Esophagus (tissue), 2 donors: ENCODE data around the gene TRAT1. TPM values are rescaled to one million over a fixed set of nuclear protein-coding genes. Genes with fewer than 3 reads are reported as not detected.

Source experiments
- H3K27ac ChIP-seq, 2 donors: one replicate each; pipeline ENCODE4 v1.5.1; 2013; ENCODE audit warnings: low read depth in 2 of 2, mild to moderate bottlenecking in 2 of 2, inconsistent platforms in 1 of 2, low read length in 1 of 2, moderate library complexity in 1 of 2
- H3K27me3 ChIP-seq, 2 donors: one replicate each; pipeline ENCODE4 v1.6.1; 2013; ENCODE audit warnings: low read length in 2 of 2, control low read depth in 1 of 2, mild to moderate bottlenecking in 1 of 2; ENCODE audit not compliant: insufficient read depth in 2 of 2, control insufficient read depth in 1 of 2
- H3K36me3 ChIP-seq, 2 donors: one replicate each; pipeline ENCODE4 v1.6.1; 2013; ENCODE audit warnings: low read length in 1 of 2; ENCODE audit not compliant: control insufficient read depth in 2 of 2, insufficient read depth in 2 of 2
- H3K4me1 ChIP-seq, 2 donors: one replicate each; pipeline ENCODE4 v1.6.1; 2013; ENCODE audit warnings: low read length in 1 of 2; ENCODE audit not compliant: control insufficient read depth in 2 of 2, insufficient read depth in 2 of 2
- H3K4me3 ChIP-seq, 2 donors: one replicate each; pipeline ENCODE4 v1.5.1; 2013; ENCODE audit warnings: low read length in 2 of 2, mild to moderate bottlenecking in 2 of 2, low read depth in 1 of 2, moderate library complexity in 1 of 2
- H3K9me3 ChIP-seq, 2 donors: one replicate each; pipeline ENCODE4 v1.6.1; 2013; ENCODE audit warnings: mild to moderate bottlenecking in 2 of 2, low read depth in 1 of 2, low read length in 1 of 2, moderate library complexity in 1 of 2; ENCODE audit not compliant: control insufficient read depth in 2 of 2, insufficient read depth in 1 of 2
- WGBS, 2 donors: extraction: QIAGEN DNeasy Blood & Tissue Kit; methylation state at CpG; one replicate each; pipeline ENCODE4 v1.1.7; 2013; 5-methylcytosine and 5-hydroxymethylcytosine counted together
- polyA plus RNA-seq, 2 donors: library from polyadenylated mRNA; stranded (reverse); fragments of 200-250 nt; gene quantifications; one replicate each; pipeline ENCODE4 v1.2.3, GENCODE V29; 2013
- donor health status: healthy with polysubstance abuse.
- donor health status: Bipolar disorder and iron deficiency.

Gene TRAT1
- polyA plus RNA-seq, 2 donors, result 0.13 to 0.20 TPM

DNA sequence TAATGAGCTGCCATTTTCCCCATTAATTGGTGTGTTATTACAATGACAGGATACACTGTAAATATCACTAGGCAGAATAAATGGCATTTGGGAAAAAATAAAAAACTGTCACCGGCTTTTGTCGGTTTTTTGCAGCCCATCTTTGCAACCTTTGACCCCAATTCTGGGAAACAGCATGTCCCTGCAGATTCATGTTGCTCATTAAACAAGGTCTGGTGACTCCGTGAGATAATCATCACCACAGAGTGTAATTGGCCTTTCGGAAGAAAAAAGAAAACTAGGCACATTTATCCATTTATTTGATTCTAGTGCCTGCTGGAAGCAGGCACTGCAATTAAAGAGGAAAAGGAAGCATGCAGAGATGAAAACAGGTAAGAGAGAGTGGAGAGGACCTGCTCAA is 64.5 kb downstream of the TRAT1 start:
- Histone ChIP-seq H3K27ac (no peak overlapping the region), H3K4me1 (no peaks in the 10 kb centered on the region), H3K4me3 (no peak overlapping the region), H3K9me3 (no peaks in the 10 kb centered on the region), H3K36me3 (no peaks in the 10 kb centered on the region), H3K27me3 (no peaks in the 10 kb centered on the region)
- WGBS, 2 donors, result 70 to 90% methylated on average over 4 of the region's 4 CpGs

- H3K27ac ChIP-seq, result no peak overlapping the region
- no peaks in the 10 kb centered on the region for H3K27me3 ChIP-seq
- 76 to 89% methylated on average over 2 of the region's 2 CpGs for WGBS, 2 donors
- H3K4me3 ChIP-seq, result no peak overlapping the region
- no peaks in the 10 kb centered on the region for H3K36me3 ChIP-seq
- H3K4me1 ChIP-seq, result no peaks in the 10 kb centered on the region
- H3K9me3 ChIP-seq, result no peaks in the 10 kb centered on the region
Measured at GRCh38 chr3:108887777-108888176, 65.2 kb downstream of the TRAT1 start.

DNA sequence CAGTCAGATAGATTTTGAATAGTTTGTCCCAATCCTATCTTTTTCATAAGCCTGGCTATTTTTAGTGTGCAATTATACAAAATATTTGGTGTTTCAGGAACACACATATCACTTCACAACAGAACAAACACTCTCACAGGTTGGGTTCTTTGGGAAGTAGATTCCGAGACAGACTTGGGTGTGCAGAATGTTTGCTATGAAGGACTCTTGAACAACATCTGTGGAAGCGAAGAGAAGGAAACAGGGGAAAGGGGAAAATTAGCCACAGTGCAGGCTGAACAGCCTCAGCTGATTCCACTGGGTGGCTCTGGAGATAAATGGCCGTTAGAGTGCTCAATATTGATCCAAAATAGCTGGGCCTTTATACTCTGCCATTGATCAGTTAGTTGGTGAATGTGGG is 69.2 kb downstream of the TRAT1 start:
- WGBS, 2 donors, result 74 to 75% methylated on average over 3 of the region's 3 CpGs

GRCh38 chr3:108894981-108895380 is 72.4 kb downstream of the TRAT1 start:
- Histone ChIP-seq H3K36me3 (no peaks in the 10 kb centered on the region), H3K4me1 (no peaks in the 10 kb centered on the region), H3K27ac (no peak overlapping the region), H3K4me3 (no peak overlapping the region), H3K27me3 (no peaks in the 10 kb centered on the region), H3K9me3 (no peaks in the 10 kb centered on the region)
- 82 to 85% methylated on average over 5 of the region's 5 CpGs for WGBS, 2 donors

More for the DNA sequence above, 69.2 kb downstream of the TRAT1 start:
- no peak overlapping the region for H3K4me3 ChIP-seq
- no peaks in the 10 kb centered on the region for H3K4me1 ChIP-seq
- H3K27me3 ChIP-seq, result no peaks in the 10 kb centered on the region
- H3K27ac ChIP-seq, result no peak overlapping the region
- H3K9me3 ChIP-seq, result no peaks in the 10 kb centered on the region
- no peaks in the 10 kb centered on the region for H3K36me3 ChIP-seq

DNA sequence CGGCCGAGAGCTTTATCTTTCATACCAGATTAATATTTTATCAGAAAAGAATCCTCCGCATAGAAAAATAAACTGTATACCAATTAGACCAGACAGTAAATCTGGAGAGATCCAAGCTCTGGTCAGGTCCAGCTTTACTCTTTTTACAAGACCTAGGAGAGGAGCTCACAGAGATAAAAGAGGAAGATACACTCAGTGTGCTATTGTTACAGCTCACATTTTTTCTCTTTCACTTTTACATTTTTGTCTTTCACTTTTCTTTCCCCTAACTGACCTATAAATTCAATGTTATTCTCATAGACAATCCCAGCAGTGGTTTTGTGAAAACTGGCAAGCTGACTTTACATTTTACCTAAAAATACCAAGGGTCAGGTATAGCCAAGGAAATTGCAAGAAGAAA is 75.3 kb downstream of the TRAT1 start:
- no peak overlapping the region for H3K27ac ChIP-seq

DNA sequence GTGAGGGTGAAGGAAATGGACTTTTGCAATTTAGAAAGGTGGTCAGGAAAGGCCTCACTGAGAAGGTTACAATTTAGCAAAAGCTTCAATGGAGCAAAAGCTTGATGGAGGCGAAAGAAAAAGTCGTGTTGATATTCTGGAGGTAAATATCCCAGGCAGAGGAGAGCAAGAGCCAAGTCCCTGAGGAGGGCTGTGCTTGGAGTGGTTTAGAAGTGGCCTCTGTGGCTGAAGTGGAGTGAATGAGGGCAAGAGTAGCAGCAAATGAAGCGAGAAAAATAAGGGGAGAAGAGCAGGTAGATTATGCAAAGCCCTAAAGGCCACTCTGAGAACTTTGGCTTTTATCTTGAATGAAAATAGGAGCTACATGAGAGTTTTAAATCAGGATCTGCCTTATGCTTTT is 76.9 kb downstream of the TRAT1 start:
- H3K9me3 ChIP-seq, result no peaks in the 10 kb centered on the region
- no peak overlapping the region for H3K27ac ChIP-seq
- 74 to 77% methylated on average over 3 of the region's 3 CpGs for WGBS, 2 donors
- no peaks in the 10 kb centered on the region for H3K27me3 ChIP-seq
- H3K4me3 ChIP-seq, result no peak overlapping the region
- no peaks in the 10 kb centered on the region for H3K4me1 ChIP-seq
- H3K36me3 ChIP-seq, result no peaks in the 10 kb centered on the region

More for the DNA sequence above, 75.3 kb downstream of the TRAT1 start:
- Histone ChIP-seq H3K9me3 (no peaks in the 10 kb centered on the region), H3K36me3 (no peaks in the 10 kb centered on the region), H3K4me1 (no peaks in the 10 kb centered on the region), H3K27me3 (no peaks in the 10 kb centered on the region), H3K4me3 (no peak overlapping the region)
- WGBS, 2 donors, result 85 to 90% methylated on average over 3 of the region's 3 CpGs

Other genes starting within 250 kb of the TRAT1 start
- gene CIP2A, start 233.3 kb upstream of the TRAT1 start, polyA plus RNA-seq, result 1 to 10 TPM; 2.4 to 2.6 TPM
- 1 to 10 TPM; 1.1 to 1.4 TPM for gene DZIP3, start 233.1 kb upstream of the TRAT1 start, polyA plus RNA-seq
- not detected for gene RETNLB, start 65.4 kb upstream of the TRAT1 start, polyA plus RNA-seq
- gene GUCA1C, start 131.1 kb downstream of the TRAT1 start, polyA plus RNA-seq, result not detected